ENCODE data around the gene TMEM191C.
"Not testable (repeated sequence)": the region's sequence is repeated elsewhere in the genome, so short reads cannot be mapped to it uniquely, and the experiment has no call there.

Gene TMEM191C

GRCh38 chr22:21467337-21468193, at the start of gene TMEM191C:
TSS of gene TMEM191C (plus strand) at chr22:21467387. CDS start at chr22:21467460, 73 bp downstream.
- not testable (repeated sequence) for DNase-seq (ENCODE audit: insufficient read length, low spot score); FAIRE-seq

- not testable (repeated sequence) for FAIRE-seq; DNase-seq (ENCODE audit: insufficient read length, low spot score)
Observed at GRCh38 chr22:21417853-21418252, 49.3 kb upstream of the TMEM191C start.

- not testable (repeated sequence) for DNase-seq (ENCODE audit: insufficient read length, low spot score); FAIRE-seq
Observed at GRCh38 chr22:21418974-21419638, 48.1 kb upstream of the TMEM191C start.

- not testable (repeated sequence) for FAIRE-seq
Observed at GRCh38 chr22:21420180-21420763, 46.9 kb upstream of the TMEM191C start.

GRCh38 chr22:21424084-21424709, 43.0 kb upstream of the TMEM191C start:
- FAIRE-seq; DNase-seq (ENCODE audit: insufficient read length, low spot score): not testable (repeated sequence)

More at GRCh38 chr22:21420180-21420763, 46.9 kb upstream of the TMEM191C start:
- DNase-seq (ENCODE audit: insufficient read length, low spot score) = not testable (repeated sequence)

GRCh38 chr22:21434378-21435233, 32.6 kb upstream of the TMEM191C start:
- not testable (repeated sequence) for FAIRE-seq; DNase-seq (ENCODE audit: insufficient read length, low spot score)

- DNase-seq (ENCODE audit: insufficient read length, low spot score); FAIRE-seq: not testable (repeated sequence)
Observed at GRCh38 chr22:21435998-21436810, 31.0 kb upstream of the TMEM191C start.

GRCh38 chr22:21438013-21438412, 29.2 kb upstream of the TMEM191C start:
- FAIRE-seq; DNase-seq (ENCODE audit: insufficient read length, low spot score): not testable (repeated sequence)

GRCh38 chr22:21440018-21440636, 27.1 kb upstream of the TMEM191C start:
- FAIRE-seq; DNase-seq (ENCODE audit: insufficient read length, low spot score): not testable (repeated sequence)

GRCh38 chr22:21440676-21441075, 26.5 kb upstream of the TMEM191C start:
- FAIRE-seq; DNase-seq (ENCODE audit: insufficient read length, low spot score): not testable (repeated sequence)

GRCh38 chr22:21441170-21441569, 26.0 kb upstream of the TMEM191C start:
- not testable (repeated sequence) for DNase-seq (ENCODE audit: insufficient read length, low spot score)

GRCh38 chr22:21442123-21442522, 25.1 kb upstream of the TMEM191C start:
- not testable (repeated sequence) for FAIRE-seq; DNase-seq (ENCODE audit: insufficient read length, low spot score)

More at GRCh38 chr22:21441170-21441569, 26.0 kb upstream of the TMEM191C start:
- not testable (repeated sequence) for FAIRE-seq

- not testable (repeated sequence) for FAIRE-seq; DNase-seq (ENCODE audit: insufficient read length, low spot score)
Observed at GRCh38 chr22:21442646-21443045, 24.5 kb upstream of the TMEM191C start.

Measured in H54 (cell line).